ENCODE measurements around the gene SHTN1. TPM values are rescaled to one million over a fixed set of nuclear protein-coding genes. Genes with fewer than 3 reads are reported as not detected.

SHTN1 gene
- total RNA-seq, 4 donors from 2014 or later: 16.8 to 45.8 (median 20.4) TPM

GRCh38 chr10:116831790-116832189 is 173.2 kb downstream of the SHTN1 start:
- Histone ChIP-seq H3K27me3 (no peaks in the 10 kb centered on the region), H3K4me1 (no peaks in the 10 kb centered on the region), H3K4me3 (no peak overlapping the region), H3K9me3 (no peaks in the 10 kb centered on the region), H3K27ac (no peak overlapping the region), H3K36me3 (no peaks in the 10 kb centered on the region)
- DNase-seq: no peak
- WGBS, 2 donors (ENCODE audit: low coverage in 1 of 2): 78 to 88% methylated on average over 4 to 10 of the region's 10 CpGs
- intact Hi-C loops (cut with DNase I; ENCODE audit: low total_unique reads) (no loop called here), in situ Hi-C loops (cut with MboI; ENCODE audit: low pct_ligation_motif_present in 1 of 4, low pct_unique_long_range_greater_than_20kb in 1 of 4, low sequenced_read_pairs in 3 of 4) (no loop called here)
- TF ChIP-seq EP300 (IDR thresholded peaks at IDR 0.05; ENCODE audit: low read depth): no peak
- TF ChIP-seq POLR2AphosphoS5 (IDR thresholded peaks at IDR 0.05): no peak
- TF ChIP-seq, protein P1, sequence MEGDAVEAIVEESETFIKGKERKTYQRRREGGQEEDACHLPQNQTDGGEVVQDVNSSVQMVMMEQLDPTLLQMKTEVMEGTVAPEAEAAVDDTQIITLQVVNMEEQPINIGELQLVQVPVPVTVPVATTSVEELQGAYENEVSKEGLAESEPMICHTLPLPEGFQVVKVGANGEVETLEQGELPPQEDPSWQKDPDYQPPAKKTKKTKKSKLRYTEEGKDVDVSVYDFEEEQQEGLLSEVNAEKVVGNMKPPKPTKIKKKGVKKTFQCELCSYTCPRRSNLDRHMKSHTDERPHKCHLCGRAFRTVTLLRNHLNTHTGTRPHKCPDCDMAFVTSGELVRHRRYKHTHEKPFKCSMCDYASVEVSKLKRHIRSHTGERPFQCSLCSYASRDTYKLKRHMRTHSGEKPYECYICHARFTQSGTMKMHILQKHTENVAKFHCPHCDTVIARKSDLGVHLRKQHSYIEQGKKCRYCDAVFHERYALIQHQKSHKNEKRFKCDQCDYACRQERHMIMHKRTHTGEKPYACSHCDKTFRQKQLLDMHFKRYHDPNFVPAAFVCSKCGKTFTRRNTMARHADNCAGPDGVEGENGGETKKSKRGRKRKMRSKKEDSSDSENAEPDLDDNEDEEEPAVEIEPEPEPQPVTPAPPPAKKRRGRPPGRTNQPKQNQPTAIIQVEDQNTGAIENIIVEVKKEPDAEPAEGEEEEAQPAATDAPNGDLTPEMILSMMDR (IDR thresholded peaks at IDR 0.05): no peak
- no peak for TF ChIP-seq POLR2A (IDR thresholded peaks at IDR 0.05)

Small RNAs within 50 kb of the gene (small RNA-seq; reads per million reads assigned to genes)
- 0 reads per million in 4 donors for gene AC012308.1

Other genes starting within 250 kb of the SHTN1 start
- gene ENO4, start 155.7 kb downstream of the SHTN1 start, total RNA-seq: under 1 TPM in 2 of 4 donors, not detected in 2; 0.27 to 0.40 TPM
- not detected for gene VAX1, start 133.1 kb upstream of the SHTN1 start, total RNA-seq
- gene KCNK18, start 192.3 kb upstream of the SHTN1 start, total RNA-seq: not detected
- under 1 TPM in 3 of 4 donors, not detected in 1; 0.27 to 0.75 (median 0.64) TPM for gene SLC18A2, start 235.9 kb upstream of the SHTN1 start, total RNA-seq